AG09309 (cell line): Measurements from ENCODE around the gene ETF1.

Source experiments
- DNase-seq: peaks from one replicate; pipeline ENCODE4 v3.0.0-alpha.2; 2010; ENCODE audit warnings: low read depth
- H3K4me3 ChIP-seq: 2 replicates; pipeline ENCODE4 v1.5.1; 2011; ENCODE audit warnings: mild to moderate bottlenecking, low read depth, low read length, moderate library complexity; ENCODE audit not compliant: control insufficient read depth
- CTCF ChIP-seq: IDR thresholded peaks from 2 replicates; pipeline ENCODE4 v1.5.1; 2011; ENCODE audit warnings: mild to moderate bottlenecking, low read depth, low read length, inconsistent platforms; ENCODE audit not compliant: insufficient read depth, control insufficient read depth; ENCODE audit errors: missing control alignments

Gene ETF1

DNA sequence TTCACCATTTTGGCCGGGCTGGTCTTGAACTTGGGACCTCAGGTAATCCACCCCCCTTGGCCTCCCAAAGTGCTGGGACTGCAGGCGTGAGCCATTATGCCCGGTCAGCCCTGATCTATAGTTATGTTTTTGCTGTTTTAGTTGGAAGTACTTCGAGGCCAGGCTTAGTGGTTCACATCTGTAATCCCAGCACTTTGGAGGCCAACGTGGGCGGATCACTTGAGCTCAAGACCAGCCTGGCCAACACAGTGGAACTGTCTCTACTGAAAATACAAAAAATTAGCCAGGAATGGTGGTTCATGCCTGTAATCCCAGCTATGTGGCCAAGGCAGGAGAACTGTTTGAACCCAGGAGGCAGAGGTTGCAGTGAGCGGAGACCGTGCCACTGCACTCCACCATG, 30.2 kb upstream of the ETF1 start:
- H3K4me3 ChIP-seq = no peak overlapping the region
- DNase-seq = no peak
- TF ChIP-seq CTCF = no peak

DNA sequence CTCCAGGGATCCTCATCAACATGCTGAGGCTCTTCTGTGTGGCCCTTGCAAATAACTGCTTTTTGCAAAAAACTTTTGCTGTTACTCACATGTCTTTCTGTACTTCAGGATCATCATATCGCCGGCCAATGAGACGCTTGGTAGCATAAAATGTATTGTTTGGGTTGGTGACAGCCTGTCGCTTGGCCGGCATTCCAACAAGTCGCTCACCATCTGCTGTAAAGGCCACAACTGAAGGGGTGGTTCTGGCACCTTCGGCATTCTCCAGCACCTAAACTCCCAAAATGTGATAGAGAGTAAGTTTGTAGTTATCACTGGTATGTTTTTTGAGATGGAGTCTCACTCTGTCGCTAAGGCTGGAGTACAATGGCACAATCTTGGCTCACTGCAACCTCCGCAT, 27.8 kb upstream of the ETF1 start:
- DNase-seq = no peak
- no peak for TF ChIP-seq CTCF
- no peak overlapping the region for H3K4me3 ChIP-seq

- TF ChIP-seq CTCF = no peak
- DNase-seq = no peak
- H3K4me3 ChIP-seq = no peak overlapping the region
Observed at GRCh38 chr5:138569782-138570181, 26.7 kb upstream of the ETF1 start.

DNA sequence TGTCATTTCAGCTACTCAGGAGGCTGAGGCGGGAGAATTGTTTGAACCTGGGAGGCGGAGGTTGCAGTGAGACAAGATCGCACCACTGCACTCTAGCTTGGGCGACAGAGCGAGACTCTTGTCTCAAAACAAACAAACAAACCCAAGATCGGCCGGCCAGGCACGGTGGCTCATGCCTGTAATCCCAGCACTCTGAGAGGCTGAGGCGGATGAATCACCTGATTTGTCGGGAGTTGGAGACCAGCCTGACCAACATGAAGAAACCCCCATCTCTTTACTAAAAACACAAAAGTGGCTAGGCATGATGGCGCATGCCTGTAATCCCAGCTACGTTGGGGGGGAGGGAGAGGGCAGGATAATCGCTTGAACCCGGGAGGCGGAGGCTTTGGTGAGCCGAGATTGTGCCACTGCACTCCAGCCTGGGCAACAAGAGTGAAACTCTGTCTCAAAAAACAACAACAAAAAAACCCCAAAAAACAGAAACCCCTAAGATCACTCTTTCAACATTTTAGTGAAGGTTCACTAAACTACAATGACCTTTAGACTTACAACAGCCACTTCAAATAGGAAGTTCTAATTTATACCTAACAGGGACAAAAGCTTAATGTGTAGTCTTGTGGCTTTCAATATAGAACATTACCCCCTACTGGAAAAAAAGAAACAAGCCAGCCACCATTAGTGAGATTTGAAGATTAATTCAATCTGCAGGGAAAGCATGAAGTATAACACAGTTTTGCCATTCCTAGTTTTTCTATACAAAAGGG, 25.2 kb upstream of the ETF1 start:
- TF ChIP-seq CTCF = no peak
- no peak overlapping the region for H3K4me3 ChIP-seq
- DNase-seq = no peak

DNA sequence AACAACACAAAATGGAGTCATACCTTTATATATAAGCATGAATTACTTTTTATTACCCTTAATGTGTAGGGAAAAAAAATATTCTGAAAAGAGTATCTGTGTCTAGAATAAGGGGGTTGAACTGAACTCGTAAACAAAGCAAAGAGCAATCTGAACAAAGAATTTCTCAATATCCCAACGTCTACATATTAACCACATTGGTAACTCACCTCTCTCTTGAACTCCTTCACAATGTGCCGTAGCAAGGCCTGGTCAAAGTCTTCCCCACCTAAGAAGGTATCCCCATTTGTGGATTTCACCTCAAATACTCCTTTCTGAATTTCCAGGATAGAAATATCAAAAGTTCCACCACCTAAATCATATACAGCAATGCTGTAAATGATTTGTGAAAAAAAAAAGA, 23.8 kb upstream of the ETF1 start:
- H3K4me3 ChIP-seq = no peak overlapping the region
- no peak for TF ChIP-seq CTCF
- no peak for DNase-seq

GRCh38 chr5:138565100-138565821, 22.2 kb upstream of the ETF1 start:
- TF ChIP-seq CTCF = no peak
- no peak for DNase-seq
- H3K4me3 ChIP-seq = no peak overlapping the region
